Lower leg skin (tissue), 3 donors: Measurements from ENCODE around the gene CIB1.

ENCODE experiments used
- POLR2A ChIP-seq, 2 donors: fragments of 450-650 bp; IDR thresholded peaks; one replicate each; pipeline ENCODE4 v1.6.1; 2016 to 2017; ENCODE audit warnings: antibody characterized with exemption in 2 of 2, mild to moderate bottlenecking in 1 of 2, moderate library complexity in 1 of 2
- TF ChIP-seq, protein P1 (sequence below), 3 donors: fragments of 450-650 bp; IDR thresholded peaks; one replicate each; pipeline ENCODE4 v1.5.1; 2016; ENCODE audit warnings: antibody characterized with exemption in 3 of 3, mild to moderate bottlenecking in 3 of 3, moderate library complexity in 2 of 3

DNA sequence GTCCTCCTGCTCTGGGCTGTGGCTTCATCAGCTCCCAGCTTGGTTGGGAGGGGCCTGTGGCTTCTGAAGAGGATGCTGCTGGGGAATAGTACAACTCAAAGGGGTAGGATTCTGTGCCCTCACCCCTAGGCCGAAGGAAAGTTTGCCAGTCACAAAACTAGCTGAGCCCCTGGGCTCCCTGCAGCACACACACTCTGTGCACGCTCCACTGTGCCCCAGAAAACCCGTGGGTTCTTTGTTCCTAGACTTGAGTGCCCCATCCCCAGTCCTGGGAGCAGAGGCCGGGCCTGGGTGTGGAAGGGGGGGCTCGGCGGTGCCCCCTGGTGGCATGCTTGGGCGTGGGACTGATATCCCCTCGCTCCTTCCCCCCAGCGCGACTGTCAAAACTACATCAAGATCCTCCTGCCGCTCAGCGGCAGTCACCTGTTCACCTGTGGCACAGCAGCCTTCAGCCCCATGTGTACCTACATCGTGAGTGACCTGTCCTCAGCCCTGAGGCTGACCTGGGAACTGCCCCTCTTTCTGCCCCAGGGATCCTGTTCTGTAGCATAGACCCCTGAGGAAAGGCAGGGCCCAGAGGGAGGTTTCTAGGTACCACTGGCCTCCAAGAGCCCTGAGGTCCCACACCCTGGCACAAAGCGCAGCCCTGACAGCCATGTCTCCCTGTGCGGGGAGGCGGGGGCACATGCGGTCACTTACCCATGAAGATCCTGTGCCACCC lies 14.2 kb downstream of the CIB1 start:
- TF ChIP-seq, protein P1, sequence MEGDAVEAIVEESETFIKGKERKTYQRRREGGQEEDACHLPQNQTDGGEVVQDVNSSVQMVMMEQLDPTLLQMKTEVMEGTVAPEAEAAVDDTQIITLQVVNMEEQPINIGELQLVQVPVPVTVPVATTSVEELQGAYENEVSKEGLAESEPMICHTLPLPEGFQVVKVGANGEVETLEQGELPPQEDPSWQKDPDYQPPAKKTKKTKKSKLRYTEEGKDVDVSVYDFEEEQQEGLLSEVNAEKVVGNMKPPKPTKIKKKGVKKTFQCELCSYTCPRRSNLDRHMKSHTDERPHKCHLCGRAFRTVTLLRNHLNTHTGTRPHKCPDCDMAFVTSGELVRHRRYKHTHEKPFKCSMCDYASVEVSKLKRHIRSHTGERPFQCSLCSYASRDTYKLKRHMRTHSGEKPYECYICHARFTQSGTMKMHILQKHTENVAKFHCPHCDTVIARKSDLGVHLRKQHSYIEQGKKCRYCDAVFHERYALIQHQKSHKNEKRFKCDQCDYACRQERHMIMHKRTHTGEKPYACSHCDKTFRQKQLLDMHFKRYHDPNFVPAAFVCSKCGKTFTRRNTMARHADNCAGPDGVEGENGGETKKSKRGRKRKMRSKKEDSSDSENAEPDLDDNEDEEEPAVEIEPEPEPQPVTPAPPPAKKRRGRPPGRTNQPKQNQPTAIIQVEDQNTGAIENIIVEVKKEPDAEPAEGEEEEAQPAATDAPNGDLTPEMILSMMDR (IDR thresholded peaks at IDR 0.05): no peak
- TF ChIP-seq POLR2A (IDR thresholded peaks at IDR 0.05): no peak
